Measurements from ENCODE around the gene WWTR1.

The WWTR1 gene

DNA sequence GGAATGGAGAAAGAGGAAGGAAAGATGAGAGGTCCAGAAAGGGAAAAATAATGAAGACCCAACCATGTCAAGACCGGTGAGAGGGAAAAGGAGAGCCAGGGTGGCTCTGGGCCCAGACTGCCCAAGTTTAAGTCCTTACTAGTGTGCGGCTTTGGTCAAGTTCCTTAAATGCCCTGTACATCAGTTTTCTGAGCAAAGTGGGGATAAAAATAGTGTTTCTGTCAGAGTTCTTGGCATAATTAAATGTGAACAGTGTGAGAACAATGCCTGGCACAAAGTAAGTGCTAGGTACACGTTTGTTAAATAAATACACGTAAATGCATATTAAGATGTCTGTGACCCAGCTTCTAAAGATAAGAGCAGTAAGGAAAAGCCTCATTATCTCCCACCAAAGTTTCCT, 23.8 kb downstream of the WWTR1 start:
- H3K9me3 ChIP-seq (ENCODE audit: control insufficient read depth, insufficient read depth, low read length): no peaks in the 10 kb centered on the region
- H3K4me1 ChIP-seq (ENCODE audit: control insufficient read depth, insufficient read depth, low read length): peaks cover 12% of the 10 kb centered on the region
- no peaks in the 10 kb centered on the region for H3K27me3 ChIP-seq (ENCODE audit: control insufficient read depth, insufficient read depth, low read length)
- H3K9ac ChIP-seq (ENCODE audit: low read depth, low read length): no peak overlapping the region
- no peaks in the 10 kb centered on the region for H3K36me3 ChIP-seq (ENCODE audit: control insufficient read depth, insufficient read depth, low read length)
- H3K4me3 ChIP-seq (ENCODE audit: low read depth, low read length): no peak overlapping the region

DNA sequence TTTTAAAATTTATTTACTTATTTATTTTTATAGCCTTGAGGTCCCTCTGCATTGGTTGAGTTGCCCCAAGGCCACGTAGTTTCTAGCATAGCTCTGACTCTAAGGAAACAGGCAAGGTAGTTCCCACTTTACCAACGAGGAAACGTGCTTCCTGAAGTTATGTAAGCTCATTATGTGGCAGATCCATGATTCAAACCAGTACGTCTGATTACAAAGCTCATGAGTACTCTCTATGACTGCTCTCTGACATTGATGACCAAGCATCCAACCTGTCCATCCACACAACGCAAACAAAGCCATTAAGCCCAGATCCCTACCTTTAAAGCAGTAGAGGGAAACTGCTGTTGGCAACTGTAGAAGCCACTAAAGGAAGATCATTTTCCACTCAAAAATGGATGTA, 25.6 kb downstream of the WWTR1 start:
- Histone ChIP-seq H3K27me3 (ENCODE audit: control insufficient read depth, insufficient read depth, low read length) (no peaks in the 10 kb centered on the region), H3K4me1 (ENCODE audit: control insufficient read depth, insufficient read depth, low read length) (peaks cover 9% of the 10 kb centered on the region), H3K9ac (ENCODE audit: low read depth, low read length) (no peak overlapping the region), H3K36me3 (ENCODE audit: control insufficient read depth, insufficient read depth, low read length) (no peaks in the 10 kb centered on the region), H3K4me3 (ENCODE audit: low read depth, low read length) (no peak overlapping the region), H3K9me3 (ENCODE audit: control insufficient read depth, insufficient read depth, low read length) (no peaks in the 10 kb centered on the region)

DNA sequence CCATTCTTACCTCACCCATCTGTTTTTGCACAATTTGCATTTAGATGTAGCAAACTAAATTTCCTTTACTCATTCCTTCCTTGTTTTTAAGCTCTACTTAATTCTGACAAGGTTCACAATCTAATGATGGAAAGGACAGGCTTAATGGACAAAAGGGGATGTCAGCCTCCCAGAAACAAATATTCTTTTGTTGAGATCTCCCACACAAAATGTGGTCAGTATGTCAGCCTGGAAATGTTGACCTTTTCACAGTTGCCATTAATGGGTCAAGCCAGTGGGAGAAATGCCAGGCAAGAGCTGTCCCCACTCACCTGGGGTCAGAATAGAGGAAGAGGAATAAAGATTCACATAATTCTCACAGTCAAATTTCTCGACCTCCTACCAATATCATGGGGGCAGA, 27.0 kb downstream of the WWTR1 start:
- Histone ChIP-seq H3K4me1 (ENCODE audit: control insufficient read depth, insufficient read depth, low read length) (peaks cover 12% of the 10 kb centered on the region), H3K4me3 (ENCODE audit: low read depth, low read length) (no peak overlapping the region), H3K36me3 (ENCODE audit: control insufficient read depth, insufficient read depth, low read length) (no peaks in the 10 kb centered on the region), H3K27me3 (ENCODE audit: control insufficient read depth, insufficient read depth, low read length) (no peaks in the 10 kb centered on the region), H3K9me3 (ENCODE audit: control insufficient read depth, insufficient read depth, low read length) (no peaks in the 10 kb centered on the region), H3K9ac (ENCODE audit: low read depth, low read length) (no peak overlapping the region)

DNA sequence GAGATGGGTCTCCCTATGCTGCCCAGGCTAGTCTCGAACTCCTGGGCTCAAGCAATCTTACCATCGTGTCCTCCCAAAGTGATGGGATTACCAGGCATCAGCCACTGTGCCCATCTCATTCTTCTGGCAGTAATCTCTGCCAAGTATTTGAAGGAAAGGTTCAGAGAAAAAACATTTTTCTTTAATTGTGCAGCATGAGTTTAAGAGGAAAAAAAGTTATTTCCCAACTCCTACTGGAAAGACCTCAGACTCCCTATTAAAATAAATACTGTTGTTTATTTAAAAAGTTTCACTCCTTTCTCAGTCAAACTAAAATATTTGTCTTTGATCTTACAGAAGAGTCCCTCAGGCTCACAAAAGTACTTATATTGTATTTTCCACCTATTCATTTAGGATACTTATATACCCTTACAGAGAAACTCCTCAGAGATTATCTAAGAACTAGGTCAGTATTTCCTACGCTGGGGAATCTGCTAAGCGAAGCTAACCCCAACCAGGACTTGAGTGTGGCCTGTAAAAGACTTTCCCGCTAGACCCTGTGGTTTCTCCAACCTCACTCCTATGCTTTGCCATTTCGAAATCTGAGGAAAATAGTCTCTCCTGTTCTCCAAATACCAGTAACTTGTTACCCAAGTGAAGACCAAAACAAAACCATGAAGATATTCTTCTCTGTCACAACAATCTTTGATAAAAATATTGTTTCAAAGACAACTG, 28.7 kb downstream of the WWTR1 start:
- no peak overlapping the region for H3K9ac ChIP-seq (ENCODE audit: low read depth, low read length)
- no peaks in the 10 kb centered on the region for H3K27me3 ChIP-seq (ENCODE audit: control insufficient read depth, insufficient read depth, low read length)
- no peak overlapping the region for H3K4me3 ChIP-seq (ENCODE audit: low read depth, low read length)
- peaks cover 13% of the 10 kb centered on the region for H3K4me1 ChIP-seq (ENCODE audit: control insufficient read depth, insufficient read depth, low read length)
- H3K9me3 ChIP-seq (ENCODE audit: control insufficient read depth, insufficient read depth, low read length): no peaks in the 10 kb centered on the region
- no peaks in the 10 kb centered on the region for H3K36me3 ChIP-seq (ENCODE audit: control insufficient read depth, insufficient read depth, low read length)

DNA sequence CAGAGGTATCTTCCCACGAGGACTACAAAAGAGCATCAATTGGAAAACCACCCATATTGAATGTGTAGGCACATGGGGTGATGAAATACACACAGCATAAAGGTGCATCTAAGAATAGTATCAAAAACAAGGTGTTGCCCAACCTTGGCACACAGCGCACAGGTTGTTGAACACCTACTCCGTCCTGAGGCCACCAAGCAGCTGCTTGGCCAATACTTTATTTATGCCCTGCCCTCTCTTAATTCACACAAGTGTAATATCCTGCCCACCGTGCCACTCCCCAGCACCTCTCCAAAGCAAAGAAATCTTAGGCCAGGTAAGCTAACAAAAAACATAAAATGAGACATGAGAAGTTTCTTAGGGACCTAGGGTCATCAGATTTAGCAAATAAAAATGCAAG, 31.2 kb downstream of the WWTR1 start:
- no peak overlapping the region for H3K9ac ChIP-seq (ENCODE audit: low read depth, low read length)
- no peak overlapping the region for H3K4me3 ChIP-seq (ENCODE audit: low read depth, low read length)
- peaks cover 16% of the 10 kb centered on the region for H3K4me1 ChIP-seq (ENCODE audit: control insufficient read depth, insufficient read depth, low read length)
- no peaks in the 10 kb centered on the region for H3K27me3 ChIP-seq (ENCODE audit: control insufficient read depth, insufficient read depth, low read length)
- no peaks in the 10 kb centered on the region for H3K9me3 ChIP-seq (ENCODE audit: control insufficient read depth, insufficient read depth, low read length)
- H3K36me3 ChIP-seq (ENCODE audit: control insufficient read depth, insufficient read depth, low read length): no peaks in the 10 kb centered on the region

DNA sequence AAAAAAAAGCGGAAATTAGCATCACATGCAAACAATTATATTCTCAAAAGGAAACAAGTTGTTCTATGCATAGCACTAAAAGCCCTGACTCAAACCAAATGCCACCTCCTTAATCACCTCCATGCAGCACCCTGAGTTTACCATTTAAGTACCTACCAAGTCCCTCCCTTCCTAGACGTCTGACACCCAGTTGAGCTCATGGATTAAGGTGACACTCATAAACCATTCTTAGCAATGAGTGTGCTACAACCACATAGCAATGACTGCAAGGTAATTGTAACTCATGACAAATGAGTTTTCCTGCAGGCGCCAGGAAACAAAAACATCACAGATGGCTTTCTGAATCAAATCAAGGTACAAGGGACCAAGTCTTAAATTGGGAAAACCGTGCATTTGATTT, 32.0 kb downstream of the WWTR1 start:
- no peaks in the 10 kb centered on the region for H3K27me3 ChIP-seq (ENCODE audit: control insufficient read depth, insufficient read depth, low read length)
- no peaks in the 10 kb centered on the region for H3K36me3 ChIP-seq (ENCODE audit: control insufficient read depth, insufficient read depth, low read length)
- no peak overlapping the region for H3K4me3 ChIP-seq (ENCODE audit: low read depth, low read length)
- H3K9me3 ChIP-seq (ENCODE audit: control insufficient read depth, insufficient read depth, low read length): no peaks in the 10 kb centered on the region
- no peak overlapping the region for H3K9ac ChIP-seq (ENCODE audit: low read depth, low read length)
- H3K4me1 ChIP-seq (ENCODE audit: control insufficient read depth, insufficient read depth, low read length): peaks cover 21% of the 10 kb centered on the region

DNA sequence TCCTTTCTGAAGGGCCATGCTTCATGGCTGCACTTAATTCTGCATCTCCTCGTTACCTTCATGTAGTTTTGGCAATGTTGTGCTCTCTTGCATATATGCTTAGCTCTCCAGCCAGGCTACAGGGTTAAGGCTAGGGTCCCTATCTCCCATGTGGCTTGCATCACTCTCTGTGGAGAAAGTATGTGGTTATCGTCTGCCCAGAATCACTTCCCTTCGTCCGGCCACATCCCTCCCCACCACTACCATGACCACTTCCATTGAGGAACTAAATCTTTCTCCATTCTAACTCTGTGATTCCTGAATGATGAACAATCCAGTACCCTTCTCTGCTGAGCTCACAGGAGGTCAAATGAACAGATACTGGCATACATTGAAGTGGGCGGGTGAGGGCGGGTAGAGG, 34.0 kb downstream of the WWTR1 start:
- Histone ChIP-seq H3K4me3 (ENCODE audit: low read depth, low read length) (no peak overlapping the region), H3K9me3 (ENCODE audit: control insufficient read depth, insufficient read depth, low read length) (no peaks in the 10 kb centered on the region), H3K9ac (ENCODE audit: low read depth, low read length) (no peak overlapping the region), H3K27me3 (ENCODE audit: control insufficient read depth, insufficient read depth, low read length) (no peaks in the 10 kb centered on the region), H3K36me3 (ENCODE audit: control insufficient read depth, insufficient read depth, low read length) (no peaks in the 10 kb centered on the region), H3K4me1 (ENCODE audit: control insufficient read depth, insufficient read depth, low read length) (peaks cover 19% of the 10 kb centered on the region)

DNA sequence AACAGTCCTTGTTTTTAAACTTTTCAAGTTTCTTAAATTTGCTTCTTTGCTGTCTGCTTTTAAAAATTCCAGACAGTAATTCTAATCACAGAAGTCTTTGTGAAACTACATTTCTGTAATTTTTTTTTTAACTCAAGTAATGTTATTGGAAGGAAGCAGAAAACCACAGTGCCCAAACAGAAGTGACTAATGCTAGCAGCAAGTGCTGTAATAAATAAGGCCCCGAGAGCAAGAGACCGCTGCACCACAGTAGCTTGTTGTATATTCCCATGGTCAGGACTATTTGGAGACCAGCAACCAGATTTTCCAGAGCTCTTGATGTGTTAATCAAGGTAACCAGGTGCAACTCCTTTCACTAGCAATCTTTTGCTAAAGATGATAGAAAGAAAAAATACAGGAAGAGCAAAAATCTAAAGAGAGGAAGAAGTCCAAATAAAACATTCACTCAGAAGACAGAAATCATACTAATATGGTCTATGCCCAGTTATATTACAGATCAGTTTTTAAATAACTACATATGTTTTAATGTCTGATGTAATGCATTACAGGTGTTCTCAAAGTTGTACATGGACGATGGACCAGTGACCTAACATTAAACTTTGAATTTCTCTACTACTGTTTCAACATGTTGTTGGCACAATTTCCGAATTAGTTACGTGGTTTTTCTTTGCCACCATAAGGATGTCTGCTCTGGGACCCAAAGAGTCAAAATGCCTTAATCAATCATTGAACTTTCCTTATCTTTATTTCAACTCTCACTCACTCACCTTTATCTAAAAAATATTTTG, 36.4 kb downstream of the WWTR1 start:
- H3K36me3 ChIP-seq (ENCODE audit: control insufficient read depth, insufficient read depth, low read length): no peaks in the 10 kb centered on the region
- no peak overlapping the region for H3K9ac ChIP-seq (ENCODE audit: low read depth, low read length)
- peaks cover 24% of the 10 kb centered on the region for H3K4me1 ChIP-seq (ENCODE audit: control insufficient read depth, insufficient read depth, low read length)
- no peak overlapping the region for H3K4me3 ChIP-seq (ENCODE audit: low read depth, low read length)
- H3K27me3 ChIP-seq (ENCODE audit: control insufficient read depth, insufficient read depth, low read length): no peaks in the 10 kb centered on the region
- no peaks in the 10 kb centered on the region for H3K9me3 ChIP-seq (ENCODE audit: control insufficient read depth, insufficient read depth, low read length)

DNA sequence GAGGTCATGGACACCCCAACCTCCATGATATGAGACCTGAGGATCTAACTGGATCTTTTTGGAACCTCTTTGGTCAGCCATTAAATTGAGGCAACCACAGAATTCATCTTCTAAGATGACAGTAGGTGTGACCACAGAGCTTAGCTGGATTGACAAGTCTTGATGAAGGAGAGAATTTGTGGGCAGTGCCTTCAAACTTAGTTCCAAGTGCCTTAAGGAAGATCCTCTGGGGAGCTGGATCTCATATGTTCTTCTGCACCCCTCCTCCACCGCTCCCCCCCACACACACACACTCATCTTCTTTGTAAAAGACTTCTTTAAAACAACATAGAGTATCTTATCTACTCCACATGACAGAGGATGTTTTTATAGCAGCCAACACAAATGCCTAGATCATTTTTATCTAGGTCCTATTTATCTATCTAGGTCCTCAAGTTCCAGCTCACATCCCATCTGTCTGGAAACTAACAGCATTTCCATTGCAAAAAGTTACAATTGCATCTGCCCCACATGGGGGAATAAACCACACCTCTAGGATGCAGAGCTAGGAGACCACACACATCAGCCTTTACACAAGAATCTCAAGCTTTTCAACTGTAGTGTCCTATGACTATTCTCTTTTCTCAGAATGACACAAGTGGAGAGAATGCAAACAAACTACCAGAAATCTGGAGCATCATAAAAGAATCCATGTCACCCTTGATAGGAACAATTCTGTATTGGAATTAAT, 37.4 kb downstream of the WWTR1 start:
- H3K4me1 ChIP-seq (ENCODE audit: control insufficient read depth, insufficient read depth, low read length): peaks cover 20% of the 10 kb centered on the region
- no peaks in the 10 kb centered on the region for H3K36me3 ChIP-seq (ENCODE audit: control insufficient read depth, insufficient read depth, low read length)
- H3K9ac ChIP-seq (ENCODE audit: low read depth, low read length): no peak overlapping the region
- no peaks in the 10 kb centered on the region for H3K27me3 ChIP-seq (ENCODE audit: control insufficient read depth, insufficient read depth, low read length)
- H3K9me3 ChIP-seq (ENCODE audit: control insufficient read depth, insufficient read depth, low read length): no peaks in the 10 kb centered on the region
- H3K4me3 ChIP-seq (ENCODE audit: low read depth, low read length): no peak overlapping the region

DNA sequence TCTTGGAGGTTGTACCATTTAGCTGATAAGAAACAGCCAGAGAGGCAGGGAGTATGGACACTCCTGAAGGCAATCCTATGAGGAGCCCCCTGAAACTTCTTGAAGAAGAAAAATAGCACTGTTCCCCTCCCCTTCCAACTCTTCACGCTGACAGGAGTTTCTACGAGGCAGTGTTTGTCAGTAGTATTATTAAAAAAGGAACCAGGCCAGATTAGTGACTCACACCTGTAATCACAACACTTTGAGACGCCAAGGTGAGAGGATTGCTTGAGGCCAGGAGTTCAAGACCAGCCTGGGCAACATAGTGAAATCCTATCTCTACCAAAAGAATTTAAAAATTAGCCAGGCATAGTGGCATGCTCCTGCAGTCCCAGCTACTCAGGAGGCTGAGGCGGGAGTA, 38.7 kb downstream of the WWTR1 start:
- no peaks in the 10 kb centered on the region for H3K9me3 ChIP-seq (ENCODE audit: control insufficient read depth, insufficient read depth, low read length)
- H3K36me3 ChIP-seq (ENCODE audit: control insufficient read depth, insufficient read depth, low read length): no peaks in the 10 kb centered on the region
- no peaks in the 10 kb centered on the region for H3K27me3 ChIP-seq (ENCODE audit: control insufficient read depth, insufficient read depth, low read length)
- no peak overlapping the region for H3K9ac ChIP-seq (ENCODE audit: low read depth, low read length)
- H3K4me3 ChIP-seq (ENCODE audit: low read depth, low read length): no peak overlapping the region
- peaks cover 20% of the 10 kb centered on the region for H3K4me1 ChIP-seq (ENCODE audit: control insufficient read depth, insufficient read depth, low read length)

DNA sequence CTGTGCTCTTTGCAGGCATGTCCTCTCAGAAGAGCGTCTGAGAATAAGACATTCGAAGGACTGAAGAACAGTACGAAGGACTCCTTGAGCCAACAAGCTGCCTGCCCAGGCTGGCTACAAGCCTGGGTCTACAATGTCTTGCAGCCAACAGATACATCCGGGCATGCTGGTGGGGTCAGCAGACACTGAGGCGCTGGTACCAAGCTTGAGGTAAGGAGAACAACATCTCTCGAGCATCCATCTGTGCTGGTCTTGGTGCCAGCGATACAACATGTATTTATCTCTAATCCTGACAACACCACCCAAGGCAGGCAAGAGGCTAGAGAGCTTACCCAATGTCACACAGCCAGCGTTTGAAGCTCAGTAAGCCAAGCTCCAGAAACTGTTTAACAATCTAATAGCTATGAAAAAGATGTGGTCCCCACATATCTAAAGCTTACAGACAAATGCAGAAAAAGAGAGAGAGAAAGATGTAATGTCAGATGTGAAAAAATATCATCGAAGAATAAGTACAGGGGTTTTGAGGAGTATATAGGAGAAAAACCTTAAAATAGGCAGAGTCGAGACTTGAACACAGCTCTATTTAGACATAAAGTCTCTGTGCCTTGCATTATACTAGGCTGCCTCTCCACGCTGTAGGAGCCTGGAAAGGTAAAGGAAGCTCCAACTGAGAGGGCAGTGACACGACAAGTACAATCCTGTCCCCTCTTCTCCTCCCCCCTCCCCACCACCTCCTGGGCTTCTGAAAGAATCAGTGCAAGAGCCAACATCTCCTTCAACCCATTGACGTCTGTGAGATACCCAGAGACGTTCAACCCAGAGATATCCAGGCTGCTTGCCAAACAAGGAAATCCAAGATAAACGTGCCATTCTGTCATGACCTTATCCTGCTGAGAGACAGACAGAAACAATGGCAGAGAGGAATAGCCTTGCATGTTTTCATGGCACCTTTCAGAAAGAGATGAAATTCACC, 39.4 kb downstream of the WWTR1 start:
- peaks cover 20% of the 10 kb centered on the region for H3K4me1 ChIP-seq (ENCODE audit: control insufficient read depth, insufficient read depth, low read length)
- no peaks in the 10 kb centered on the region for H3K36me3 ChIP-seq (ENCODE audit: control insufficient read depth, insufficient read depth, low read length)
- no peak overlapping the region for H3K9ac ChIP-seq (ENCODE audit: low read depth, low read length)
- H3K9me3 ChIP-seq (ENCODE audit: control insufficient read depth, insufficient read depth, low read length): no peaks in the 10 kb centered on the region
- H3K27me3 ChIP-seq (ENCODE audit: control insufficient read depth, insufficient read depth, low read length): no peaks in the 10 kb centered on the region
- H3K4me3 ChIP-seq (ENCODE audit: low read depth, low read length): no peak overlapping the region

All from iPS-15b (cell line).